WERI-Rb-1 (cell line): Measurements from ENCODE around the gene EVA1A.

ENCODE experiments used
- DNase-seq: peaks from one replicate; pipeline ENCODE4 v3.0.0-alpha.2; 2020
- H3K27ac ChIP-seq: fragments of 250-450 bp; sonication (Bioruptor Pico); 2 replicates; pipeline ENCODE4 v1.5.1; 2020; ENCODE audit warnings: mild to moderate bottlenecking, moderate library complexity
- H3K27me3 ChIP-seq: fragments of 250-450 bp; sonication (Bioruptor Pico); 2 replicates; pipeline ENCODE4 v1.5.1; 2021; ENCODE audit warnings: mild to moderate bottlenecking, low read depth, moderate library complexity; ENCODE audit not compliant: insufficient read depth, severe bottlenecking
- H3K36me3 ChIP-seq: fragments of 250-450 bp; sonication (Bioruptor Pico); 2 replicates; pipeline ENCODE4 v1.5.1; 2020; ENCODE audit warnings: mild to moderate bottlenecking, moderate library complexity
- H3K4me3 ChIP-seq: 2 replicates; pipeline ENCODE4 v1.5.1; 2011; ENCODE audit warnings: low read depth, mild to moderate bottlenecking, control low read depth, low read length
- H3K9me3 ChIP-seq: fragments of 250-450 bp; sonication (Bioruptor Pico); 2 replicates; pipeline ENCODE4 v1.5.1; 2021; ENCODE audit warnings: mild to moderate bottlenecking, moderate library complexity; ENCODE audit not compliant: severe bottlenecking
- TF ChIP-seq, protein P1 (sequence below): IDR thresholded peaks from 2 replicates; pipeline ENCODE4 v1.5.1; 2011; ENCODE audit warnings: low read depth, mild to moderate bottlenecking, control low read depth, inconsistent platforms, low read length

Gene EVA1A

DNA sequence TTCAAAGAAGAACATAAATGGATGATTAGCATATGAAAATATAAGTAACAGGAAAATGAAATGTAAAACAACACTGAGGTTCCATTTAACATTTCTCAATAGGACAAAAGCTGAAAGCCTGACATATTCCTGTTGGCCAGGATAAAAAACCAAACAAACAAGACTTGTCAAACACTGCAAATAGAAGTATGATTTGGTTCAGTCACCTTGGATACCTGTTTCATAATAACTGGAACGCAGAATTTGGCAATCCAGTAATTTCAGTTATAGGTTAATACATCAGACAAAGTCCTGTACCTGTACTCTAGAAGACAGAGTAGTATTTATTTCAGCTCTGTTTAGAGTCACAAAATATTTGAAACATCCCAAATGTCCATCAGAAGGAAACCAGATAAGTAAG is 16.5 kb upstream of the EVA1A start:
- TF ChIP-seq, protein P1, sequence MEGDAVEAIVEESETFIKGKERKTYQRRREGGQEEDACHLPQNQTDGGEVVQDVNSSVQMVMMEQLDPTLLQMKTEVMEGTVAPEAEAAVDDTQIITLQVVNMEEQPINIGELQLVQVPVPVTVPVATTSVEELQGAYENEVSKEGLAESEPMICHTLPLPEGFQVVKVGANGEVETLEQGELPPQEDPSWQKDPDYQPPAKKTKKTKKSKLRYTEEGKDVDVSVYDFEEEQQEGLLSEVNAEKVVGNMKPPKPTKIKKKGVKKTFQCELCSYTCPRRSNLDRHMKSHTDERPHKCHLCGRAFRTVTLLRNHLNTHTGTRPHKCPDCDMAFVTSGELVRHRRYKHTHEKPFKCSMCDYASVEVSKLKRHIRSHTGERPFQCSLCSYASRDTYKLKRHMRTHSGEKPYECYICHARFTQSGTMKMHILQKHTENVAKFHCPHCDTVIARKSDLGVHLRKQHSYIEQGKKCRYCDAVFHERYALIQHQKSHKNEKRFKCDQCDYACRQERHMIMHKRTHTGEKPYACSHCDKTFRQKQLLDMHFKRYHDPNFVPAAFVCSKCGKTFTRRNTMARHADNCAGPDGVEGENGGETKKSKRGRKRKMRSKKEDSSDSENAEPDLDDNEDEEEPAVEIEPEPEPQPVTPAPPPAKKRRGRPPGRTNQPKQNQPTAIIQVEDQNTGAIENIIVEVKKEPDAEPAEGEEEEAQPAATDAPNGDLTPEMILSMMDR: no peak
- Histone ChIP-seq H3K27me3 (peaks cover 38% of the 10 kb centered on the region), H3K36me3 (no peaks in the 10 kb centered on the region), H3K9me3 (no peaks in the 10 kb centered on the region), H3K4me3 (no peak overlapping the region), H3K27ac (no peak overlapping the region)
- no peak for DNase-seq

DNA sequence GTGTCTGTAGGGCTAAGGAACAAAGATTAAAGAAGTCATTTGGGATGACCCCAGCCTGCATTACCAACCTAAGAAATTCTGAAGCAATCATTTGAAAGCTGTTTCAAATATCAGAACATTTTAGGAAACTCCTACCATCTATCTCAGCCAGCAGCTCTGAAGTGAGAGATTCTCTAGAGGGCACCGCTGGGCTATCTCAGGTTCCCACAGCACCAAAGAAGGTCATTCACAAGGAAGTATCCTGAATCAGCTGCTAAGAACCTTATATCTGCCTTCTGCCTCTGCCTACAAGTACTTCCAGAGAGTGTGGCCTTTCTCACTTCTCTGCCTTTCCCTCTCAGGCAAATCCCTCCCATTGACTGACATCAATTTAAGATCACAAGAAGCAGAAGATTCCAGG is 13.4 kb upstream of the EVA1A start:
- Histone ChIP-seq H3K36me3 (no peaks in the 10 kb centered on the region), H3K27me3 (peaks cover 40% of the 10 kb centered on the region), H3K27ac (no peak overlapping the region)

DNA sequence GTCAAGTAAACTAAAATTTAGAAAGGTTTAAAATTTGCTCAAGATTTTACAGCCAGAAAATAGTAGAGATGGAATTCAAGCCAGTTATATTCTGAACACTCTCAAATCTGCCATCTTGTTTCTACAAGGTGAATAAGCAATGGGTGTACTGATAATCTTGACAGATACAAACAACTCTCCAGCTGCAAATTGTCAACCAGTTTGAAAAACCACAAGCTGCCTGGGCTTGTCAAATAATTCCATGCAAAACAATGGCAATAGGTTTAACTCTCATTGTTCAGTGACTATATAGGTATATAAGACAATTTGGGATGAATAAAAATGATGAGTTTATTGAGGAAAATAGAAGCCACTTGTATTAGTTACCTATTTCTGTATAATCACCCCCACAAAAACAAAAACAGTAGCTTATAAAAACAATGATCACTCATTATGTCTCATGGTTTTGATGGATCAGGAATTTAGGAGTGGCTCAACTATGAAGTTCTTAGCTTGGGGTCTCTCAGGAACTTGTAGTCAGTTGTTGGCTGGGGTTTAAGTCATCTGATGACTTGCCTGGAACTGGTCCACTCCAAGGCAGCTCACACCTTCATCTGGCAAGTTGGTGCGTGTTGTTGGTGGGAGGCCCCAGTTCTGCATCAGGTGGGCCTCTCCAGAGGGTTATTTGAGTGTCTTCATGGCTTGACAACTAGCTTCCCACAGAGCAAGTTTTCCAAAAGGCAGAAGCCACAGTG is 12.6 kb upstream of the EVA1A start:
- no peaks in the 10 kb centered on the region for H3K36me3 ChIP-seq

More for the DNA sequence above, 13.4 kb upstream of the EVA1A start:
- no peaks in the 10 kb centered on the region for H3K9me3 ChIP-seq
- TF ChIP-seq, protein P1: no peak
- no peak for DNase-seq
- no peak overlapping the region for H3K4me3 ChIP-seq

DNA sequence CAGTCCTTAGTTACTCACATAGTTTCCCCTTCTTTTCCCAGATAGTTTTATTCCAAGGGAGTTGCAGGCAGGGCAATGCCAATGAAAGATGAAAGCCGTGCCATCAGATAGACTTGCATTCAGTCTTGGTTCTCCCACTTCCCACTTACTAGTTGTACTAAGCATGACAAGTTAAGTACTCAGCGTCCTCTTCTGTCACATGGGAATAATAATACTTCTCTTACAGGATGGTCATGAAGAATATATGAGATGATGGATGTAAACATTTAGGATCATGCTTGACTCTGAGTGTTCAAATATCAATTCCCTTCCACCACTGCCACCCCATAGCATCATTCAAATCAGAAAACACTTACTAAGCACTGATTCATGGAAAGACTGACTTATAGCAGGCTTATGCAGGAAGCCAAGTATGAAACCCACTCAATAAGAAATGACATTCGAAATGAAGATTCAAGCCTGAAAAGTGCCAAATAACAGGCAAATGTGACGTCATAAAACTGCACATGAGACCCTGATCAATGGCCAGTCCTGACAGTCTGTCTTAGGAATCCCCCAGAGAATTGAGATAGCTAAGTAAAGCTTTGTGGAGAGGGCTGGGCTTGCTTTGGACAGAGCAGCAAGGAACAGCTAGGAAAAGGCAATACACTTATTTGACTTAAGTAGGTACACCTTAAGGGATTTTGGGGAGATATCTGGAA is 11.1 kb upstream of the EVA1A start:
- DNase-seq: no peak
- no peak overlapping the region for H3K4me3 ChIP-seq
- H3K27ac ChIP-seq: no peak overlapping the region
- TF ChIP-seq, protein P1: no peak
- H3K27me3 ChIP-seq: peaks cover 44% of the 10 kb centered on the region
- no peaks in the 10 kb centered on the region for H3K36me3 ChIP-seq
- no peaks in the 10 kb centered on the region for H3K9me3 ChIP-seq

More for the DNA sequence above, 12.6 kb upstream of the EVA1A start:
- TF ChIP-seq, protein P1: no peak
- no peak for DNase-seq
- no peak overlapping the region for H3K27ac ChIP-seq
- H3K27me3 ChIP-seq: peaks cover 35% of the 10 kb centered on the region
- H3K9me3 ChIP-seq: no peaks in the 10 kb centered on the region
- H3K4me3 ChIP-seq: no peak overlapping the region

DNA sequence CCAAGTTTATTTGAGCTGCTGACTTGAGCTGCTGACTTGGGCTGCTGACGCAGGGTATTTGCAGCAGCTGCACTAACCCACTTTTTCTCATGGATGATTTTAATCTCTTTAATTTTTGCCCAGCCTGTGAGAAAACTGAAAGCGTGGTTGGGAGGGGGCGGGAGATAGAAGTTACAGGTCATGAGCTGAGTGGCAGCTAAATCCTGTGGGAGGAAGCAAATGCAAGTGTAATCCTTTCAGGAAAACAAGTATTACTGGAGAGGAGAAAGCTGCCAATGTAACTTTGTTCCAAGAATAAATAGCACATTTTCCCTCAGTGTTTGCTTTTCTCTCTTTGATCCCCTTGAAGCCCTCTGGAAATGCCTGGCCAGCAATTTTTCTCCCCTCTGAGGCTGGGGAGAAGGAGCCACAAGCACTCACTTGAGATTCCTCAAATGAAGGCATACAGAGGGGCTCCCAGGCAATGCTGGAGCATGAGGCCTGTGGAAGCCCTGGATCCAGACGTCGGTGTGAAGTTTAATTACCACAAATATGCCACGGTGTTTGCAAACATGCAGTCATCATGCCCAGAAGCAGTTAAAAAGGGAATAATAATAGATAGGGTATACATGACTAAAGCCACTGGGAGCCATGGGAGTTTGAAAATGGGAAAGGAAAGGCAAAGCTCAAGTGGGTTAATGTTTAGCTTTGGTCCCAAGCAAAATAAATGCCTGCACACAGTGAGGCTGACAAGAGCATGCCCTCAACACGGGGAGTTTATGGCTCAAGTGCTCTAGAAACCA is 10.4 kb upstream of the EVA1A start:
- H3K4me3 ChIP-seq: no peak overlapping the region
- DNase-seq: peak; percentile 26
- TF ChIP-seq, protein P1: no peak
- peaks cover 51% of the 10 kb centered on the region for H3K27me3 ChIP-seq
- no peaks in the 10 kb centered on the region for H3K9me3 ChIP-seq
- H3K27ac ChIP-seq: no peak overlapping the region
- H3K36me3 ChIP-seq: no peaks in the 10 kb centered on the region
